Astrocyte of the cerebellum (primary cell): ENCODE results near the gene ACACB.

Source experiments
- DNase-seq: peaks from one replicate; pipeline ENCODE4 v3.0.0-alpha.2; 2011; ENCODE audit warnings: low read depth
- H3K4me3 ChIP-seq: 2 replicates; pipeline ENCODE4 v1.5.1; 2011; ENCODE audit warnings: mild to moderate bottlenecking, low read depth, low read length, moderate library complexity
- CTCF ChIP-seq: IDR thresholded peaks from 2 replicates; pipeline ENCODE4 v1.5.1; 2012; ENCODE audit warnings: low read length, low read depth, moderate library complexity, mild to moderate bottlenecking; ENCODE audit errors: missing control alignments
- in situ Hi-C: cut with HindIII; loops from 2 replicates; pipeline ENCODE4 v1.10.0; 2017; ENCODE audit warnings: low sequenced_read_pairs

The ACACB gene

GRCh38 chr12:109115404-109115757 lies 1.0 kb upstream of the ACACB start:
- TF ChIP-seq CTCF: no peak
- no peak overlapping the region for H3K4me3 ChIP-seq
- in situ Hi-C loops: loop anchor here (25.0 kb wide), 1 partner anchor 272 kb away; no protein-coding TSS in a partner anchor
- DNase-seq: no peak

GRCh38 chr12:109116611-109116949 lies 193 bp downstream of the ACACB start:
- in situ Hi-C loops: loop anchor here (25.0 kb wide), 1 partner anchor 271 kb away; no protein-coding TSS in a partner anchor
- H3K4me3 ChIP-seq: no peak overlapping the region
- TF ChIP-seq CTCF: no peak
- no peak for DNase-seq

- DNase-seq: no peak
- in situ Hi-C loops: loop anchor here (25.0 kb wide), 1 partner anchor 267 kb away; no protein-coding TSS in a partner anchor
- no peak overlapping the region for H3K4me3 ChIP-seq
- no peak for TF ChIP-seq CTCF
Observed at GRCh38 chr12:109120095-109120494, 3.7 kb downstream of the ACACB start.

GRCh38 chr12:109120557-109120956 lies 4.2 kb downstream of the ACACB start:
- in situ Hi-C loops: loop anchor here (25.0 kb wide), 1 partner anchor 267 kb away; no protein-coding TSS in a partner anchor
- no peak for TF ChIP-seq CTCF
- H3K4me3 ChIP-seq: no peak overlapping the region
- no peak for DNase-seq

GRCh38 chr12:109121346-109121880 lies 5.0 kb downstream of the ACACB start:
- DNase-seq: no peak
- no peak overlapping the region for H3K4me3 ChIP-seq
- TF ChIP-seq CTCF: no peak
- in situ Hi-C loops: loop anchor here (25.0 kb wide), 1 partner anchor 266 kb away; no protein-coding TSS in a partner anchor

GRCh38 chr12:109124878-109125648 lies 8.7 kb downstream of the ACACB start:
- in situ Hi-C loops: loop anchor here (25.0 kb wide), 1 partner anchor 262 kb away; no protein-coding TSS in a partner anchor
- TF ChIP-seq CTCF: no peak
- no peak for DNase-seq
- H3K4me3 ChIP-seq: no peak overlapping the region
